ENCODE data around the gene LYPD4. TPM values are rescaled to one million over a fixed set of nuclear protein-coding genes. Genes with fewer than 3 reads are reported as not detected.

Gene LYPD4
- total RNA-seq, 4 donors from 2014 or later = not detected

DNA sequence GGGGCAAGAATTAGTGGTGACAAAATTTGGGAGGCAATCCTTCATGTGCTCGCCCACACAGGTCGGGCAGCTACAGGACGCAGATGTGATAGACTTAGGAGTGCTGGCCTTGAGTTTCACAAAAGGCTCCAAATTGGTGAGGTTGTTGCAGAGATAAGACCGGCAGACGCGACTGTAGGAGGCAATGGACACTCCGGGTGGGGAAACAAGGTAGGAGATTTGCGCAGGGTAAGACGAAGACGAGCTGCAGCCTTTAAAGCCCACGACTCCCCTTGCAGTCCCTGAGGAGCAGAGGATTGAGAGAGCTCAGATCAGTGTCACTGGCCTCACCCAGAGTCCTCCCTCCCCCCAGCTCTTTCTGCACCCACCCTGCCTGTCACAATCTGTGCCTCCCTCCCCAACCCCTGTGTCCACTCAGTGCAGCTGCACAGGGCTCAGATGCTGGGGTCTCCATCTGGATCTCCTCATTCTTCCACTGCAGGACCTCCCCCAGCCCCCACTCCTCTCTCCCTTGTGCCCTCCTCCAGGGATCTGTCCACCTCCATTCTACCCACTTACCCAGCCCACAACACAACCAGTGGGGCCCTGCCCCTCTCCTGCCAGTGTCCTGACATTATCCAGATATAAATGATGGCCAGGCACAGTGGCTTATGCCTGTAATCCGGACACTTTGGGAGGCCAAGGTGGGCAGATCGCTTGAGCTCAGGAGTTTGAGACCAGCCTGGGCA, 6.3 kb downstream of the LYPD4 start:
- Histone ChIP-seq H3K4me3 (no peak overlapping the region), H3K4me1 (no peaks in the 10 kb centered on the region), H3K27me3 (peaks cover 58% of the 10 kb centered on the region), H3K27ac (no peak overlapping the region), H3K9me3 (no peaks in the 10 kb centered on the region), H3K36me3 (no peaks in the 10 kb centered on the region)
- DNase-seq (ENCODE audit: low spot score in 2 of 2) = no peak
- TF ChIP-seq POLR2AphosphoS5 (IDR thresholded peaks at IDR 0.05) (no peak), EP300 (IDR thresholded peaks at IDR 0.05) (no peak), POLR2A (IDR thresholded peaks at IDR 0.05) (no peak)
- TF ChIP-seq, protein P1, sequence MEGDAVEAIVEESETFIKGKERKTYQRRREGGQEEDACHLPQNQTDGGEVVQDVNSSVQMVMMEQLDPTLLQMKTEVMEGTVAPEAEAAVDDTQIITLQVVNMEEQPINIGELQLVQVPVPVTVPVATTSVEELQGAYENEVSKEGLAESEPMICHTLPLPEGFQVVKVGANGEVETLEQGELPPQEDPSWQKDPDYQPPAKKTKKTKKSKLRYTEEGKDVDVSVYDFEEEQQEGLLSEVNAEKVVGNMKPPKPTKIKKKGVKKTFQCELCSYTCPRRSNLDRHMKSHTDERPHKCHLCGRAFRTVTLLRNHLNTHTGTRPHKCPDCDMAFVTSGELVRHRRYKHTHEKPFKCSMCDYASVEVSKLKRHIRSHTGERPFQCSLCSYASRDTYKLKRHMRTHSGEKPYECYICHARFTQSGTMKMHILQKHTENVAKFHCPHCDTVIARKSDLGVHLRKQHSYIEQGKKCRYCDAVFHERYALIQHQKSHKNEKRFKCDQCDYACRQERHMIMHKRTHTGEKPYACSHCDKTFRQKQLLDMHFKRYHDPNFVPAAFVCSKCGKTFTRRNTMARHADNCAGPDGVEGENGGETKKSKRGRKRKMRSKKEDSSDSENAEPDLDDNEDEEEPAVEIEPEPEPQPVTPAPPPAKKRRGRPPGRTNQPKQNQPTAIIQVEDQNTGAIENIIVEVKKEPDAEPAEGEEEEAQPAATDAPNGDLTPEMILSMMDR (IDR thresholded peaks at IDR 0.05) = no peak
- 58% methylated on average over 13 of the region's 13 CpGs for WGBS

- no peak overlapping the region for H3K27ac ChIP-seq
- H3K4me1 ChIP-seq = no peaks in the 10 kb centered on the region
- TF ChIP-seq, protein P1 (IDR thresholded peaks at IDR 0.05) = peak; percentile 27 to 41
- TF ChIP-seq POLR2AphosphoS5 (IDR thresholded peaks at IDR 0.05) = no peak
- no peaks in the 10 kb centered on the region for H3K27me3 ChIP-seq
- no peak for DNase-seq (ENCODE audit: low spot score in 2 of 2)
- H3K36me3 ChIP-seq = no peaks in the 10 kb centered on the region
- H3K4me3 ChIP-seq = no peak overlapping the region
- 38% methylated on average over 12 of the region's 12 CpGs for WGBS
- H3K9me3 ChIP-seq = no peaks in the 10 kb centered on the region
Measured at GRCh38 chr19:41821003-41821735, 23.3 kb downstream of the LYPD4 start.

GRCh38 chr19:41816761-41817160, 27.7 kb downstream of the LYPD4 start:
- no peak overlapping the region for H3K27ac ChIP-seq
- DNase-seq (ENCODE audit: low spot score in 2 of 2) = no peak
- H3K36me3 ChIP-seq = no peaks in the 10 kb centered on the region
- H3K4me1 ChIP-seq = no peaks in the 10 kb centered on the region
- H3K9me3 ChIP-seq = no peaks in the 10 kb centered on the region
- no peak overlapping the region for H3K4me3 ChIP-seq
- TF ChIP-seq POLR2AphosphoS5 (IDR thresholded peaks at IDR 0.05) (no peak), EP300 (IDR thresholded peaks at IDR 0.05) (no peak), POLR2A (IDR thresholded peaks at IDR 0.05) (no peak)
- TF ChIP-seq, protein P1 (IDR thresholded peaks at IDR 0.05) = no peak
- 57% methylated on average over 2 of the region's 2 CpGs for WGBS
- H3K27me3 ChIP-seq = no peaks in the 10 kb centered on the region

DNA sequence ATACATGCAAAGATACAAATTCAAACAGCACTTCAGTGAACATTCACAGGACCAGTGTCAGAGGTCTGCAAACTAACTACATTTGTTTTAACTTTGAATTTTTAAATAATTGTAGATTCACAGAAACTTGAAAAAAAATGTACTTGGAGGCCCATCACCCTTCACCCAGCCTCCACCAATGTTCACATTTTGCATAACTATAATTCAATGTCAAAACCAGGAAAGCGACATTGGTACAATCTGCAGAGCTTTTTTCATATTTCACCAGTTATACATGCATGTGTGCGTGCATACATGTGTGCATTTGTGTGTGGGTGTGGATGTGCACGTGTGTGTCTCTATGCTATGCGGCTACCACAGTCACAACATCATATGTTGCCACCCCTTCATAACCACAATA, 29.2 kb downstream of the LYPD4 start:
- TF ChIP-seq POLR2A (IDR thresholded peaks at IDR 0.05) (no peak), POLR2AphosphoS5 (IDR thresholded peaks at IDR 0.05) (no peak), EP300 (IDR thresholded peaks at IDR 0.05) (no peak)
- TF ChIP-seq, protein P1 (IDR thresholded peaks at IDR 0.05) = no peak
- Histone ChIP-seq H3K27me3 (peaks cover 3% of the 10 kb centered on the region), H3K4me3 (no peak overlapping the region), H3K4me1 (no peaks in the 10 kb centered on the region), H3K36me3 (no peaks in the 10 kb centered on the region), H3K9me3 (no peaks in the 10 kb centered on the region), H3K27ac (no peak overlapping the region)
- no peak for DNase-seq (ENCODE audit: low spot score in 2 of 2)
- WGBS = 68% methylated on average over 4 of the region's 4 CpGs

DNA sequence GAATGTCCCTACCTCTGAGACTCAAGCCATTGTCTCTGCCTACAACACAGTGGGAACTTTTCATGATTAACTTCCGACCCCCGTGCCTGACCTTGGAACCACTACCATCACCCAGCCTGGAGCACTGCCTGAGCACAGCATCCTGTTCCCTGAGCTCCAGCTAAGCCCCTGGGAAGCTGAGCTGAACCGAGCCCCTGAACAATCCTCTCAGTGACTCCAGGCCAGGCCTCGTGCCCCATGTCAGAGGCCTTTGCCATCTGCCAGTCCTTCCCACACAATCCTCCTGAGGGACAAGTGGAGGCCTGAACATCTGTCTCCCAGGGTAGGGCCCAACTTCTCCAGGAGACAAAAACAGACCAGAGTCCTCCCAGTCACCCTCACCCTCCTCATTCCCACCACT, 30.6 kb downstream of the LYPD4 start:
- TF ChIP-seq, protein P1 (IDR thresholded peaks at IDR 0.05) = no peak
- no peak for TF ChIP-seq POLR2AphosphoS5 (IDR thresholded peaks at IDR 0.05)
- no peak for TF ChIP-seq POLR2A (IDR thresholded peaks at IDR 0.05)
- no peak for TF ChIP-seq EP300 (IDR thresholded peaks at IDR 0.05)
- 52% methylated on average over 4 of the region's 4 CpGs for WGBS

More for the DNA sequence above, 30.6 kb downstream of the LYPD4 start:
- H3K27me3 ChIP-seq = peaks cover 13% of the 10 kb centered on the region
- no peaks in the 10 kb centered on the region for H3K9me3 ChIP-seq
- no peak overlapping the region for H3K27ac ChIP-seq
- no peaks in the 10 kb centered on the region for H3K36me3 ChIP-seq
- H3K4me1 ChIP-seq = no peaks in the 10 kb centered on the region
- H3K4me3 ChIP-seq = no peak overlapping the region
- DNase-seq (ENCODE audit: low spot score in 2 of 2) = peak in 1 of 2 donors; percentile 26
